GM18907 (cell line): ENCODE measurements around the gene FRYL.
A peak's percentile ranks its signal among the peaks of the same experiment; 100 is the strongest.
"Not testable (repeated sequence)": the region's sequence is repeated elsewhere in the genome, so short reads cannot be mapped to it uniquely, and the experiment has no call there.

Experiments
- ATAC-seq: cut with Tn5 transposase; IDR thresholded peaks from one replicate; pipeline ENCODE4 v1.9.1; 2021; ENCODE audit warnings: mild to moderate bottlenecking, moderate library complexity; ENCODE audit not compliant: unreplicated experiment

Gene FRYL

DNA sequence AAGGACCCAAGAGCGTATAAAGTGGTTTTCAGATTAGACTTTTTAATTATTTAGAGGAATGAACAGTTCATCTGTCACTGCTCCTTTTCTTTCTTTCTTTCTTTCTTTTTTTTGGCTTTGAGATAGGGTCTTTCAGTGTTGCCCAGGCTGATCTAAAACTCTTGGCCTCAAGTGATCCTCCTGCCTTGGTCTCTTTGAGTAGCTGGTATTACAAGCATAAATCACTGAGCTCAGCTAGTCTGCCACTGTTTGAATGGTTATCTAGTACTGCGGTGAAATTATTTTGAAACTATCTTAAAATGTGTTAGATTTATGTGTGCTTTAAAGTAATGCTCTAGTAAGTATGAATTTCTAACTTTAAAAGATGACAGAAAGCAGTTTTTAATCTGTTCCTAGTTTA, 6.5 kb upstream of the FRYL start:
- no peak for ATAC-seq

DNA sequence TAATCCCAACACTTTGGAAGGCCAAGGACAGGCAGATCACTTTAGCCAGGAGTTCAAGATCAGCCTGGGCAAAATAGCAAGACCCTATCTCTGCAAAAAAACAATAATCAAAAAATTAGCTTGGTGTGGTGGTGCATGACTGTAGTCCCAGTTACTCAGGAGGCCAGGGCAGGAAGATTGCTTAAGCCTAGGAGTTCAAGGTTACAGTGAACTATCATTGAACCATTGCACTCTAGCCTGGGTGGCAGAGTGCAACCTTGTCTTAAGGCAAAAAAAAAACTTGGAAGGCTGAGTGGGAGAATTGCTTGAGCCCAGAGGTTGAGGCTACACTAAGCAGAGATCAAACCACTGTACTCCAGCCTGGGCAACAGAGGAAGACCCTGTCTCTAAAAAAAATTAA, 5.2 kb upstream of the FRYL start:
- ATAC-seq, result no peak

DNA sequence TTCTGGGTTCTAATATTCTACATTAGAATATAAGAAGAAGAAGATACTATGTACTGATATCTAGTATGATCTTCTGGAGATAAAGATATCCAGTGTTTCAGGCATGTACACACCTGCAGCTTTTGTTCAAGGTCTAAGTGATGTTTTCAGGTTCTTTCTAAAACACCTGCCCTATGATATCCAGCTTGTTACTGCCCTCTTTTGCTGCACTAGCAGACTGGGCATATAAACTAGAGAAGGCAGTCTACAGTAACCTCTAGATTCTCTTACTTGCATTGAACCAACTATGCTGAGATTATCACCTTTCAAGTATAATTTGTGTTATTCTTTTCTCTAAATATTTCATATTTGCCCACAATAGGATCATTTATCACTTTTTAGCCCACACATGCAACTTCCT, 1.9 kb upstream of the FRYL start:
- ATAC-seq, result no peak

DNA sequence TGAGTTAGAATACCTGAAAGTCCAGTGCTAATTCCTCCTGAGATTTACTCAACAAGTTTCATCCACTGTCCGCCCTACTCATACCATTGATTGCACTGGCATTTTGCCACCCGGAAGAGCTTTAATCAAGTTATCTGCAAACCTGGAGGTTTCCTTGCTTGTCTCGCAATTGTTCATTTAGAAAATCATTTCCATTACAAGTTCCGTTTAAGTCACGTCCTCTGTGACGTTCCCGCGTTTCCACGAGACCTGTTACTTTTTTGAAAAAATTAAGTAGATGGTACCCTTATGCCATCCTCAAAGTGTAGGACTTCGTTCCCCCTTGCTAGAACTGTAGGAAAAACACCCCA, 761 bp upstream of the FRYL start:
- no peak for ATAC-seq

DNA sequence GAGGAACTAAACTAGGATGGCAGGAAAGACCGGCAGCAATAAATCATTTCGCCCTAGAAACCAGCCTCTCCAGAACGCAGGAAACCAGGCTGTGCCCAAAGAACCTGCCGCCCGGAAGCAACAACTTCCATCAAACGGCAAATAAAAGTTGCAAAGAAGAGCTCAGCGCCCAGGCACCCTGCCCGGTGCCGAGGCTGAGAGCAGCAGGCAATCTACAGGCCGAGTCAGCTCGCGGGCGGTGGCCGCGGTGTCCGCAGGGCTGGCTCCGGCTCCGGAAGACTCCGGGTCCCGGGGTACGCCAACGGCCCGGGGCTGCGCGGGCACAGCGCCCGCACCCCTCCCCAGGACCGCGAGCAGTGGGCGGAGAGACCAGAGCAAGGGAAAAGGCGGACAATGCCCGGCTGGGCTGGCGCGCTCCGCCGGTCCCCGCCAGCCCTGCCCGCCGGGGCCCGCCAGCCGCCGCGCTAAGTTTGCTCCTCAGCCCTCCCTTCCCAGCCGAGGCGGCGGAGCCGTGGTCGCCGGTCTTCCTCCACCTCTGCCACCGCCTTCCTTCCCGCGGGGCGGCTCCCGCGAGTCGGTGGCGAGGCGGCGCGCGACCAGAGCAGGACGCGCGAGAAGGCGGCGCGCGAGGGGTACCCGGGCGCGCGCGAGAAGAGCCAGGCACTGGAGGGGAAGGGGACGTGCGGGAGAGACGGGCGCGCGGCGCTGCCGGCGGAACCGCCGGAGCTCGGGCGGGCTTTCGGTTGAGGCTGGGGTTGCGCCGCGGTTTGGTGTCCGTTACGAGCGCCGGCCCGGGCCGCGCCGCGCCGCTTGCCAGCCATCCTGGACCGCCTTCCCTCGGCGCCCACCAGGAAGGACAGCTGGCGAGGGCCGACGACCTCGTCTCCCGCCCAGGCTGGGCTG, 733 bp downstream of the FRYL start:
- ATAC-seq, result peak; percentile 44

DNA sequence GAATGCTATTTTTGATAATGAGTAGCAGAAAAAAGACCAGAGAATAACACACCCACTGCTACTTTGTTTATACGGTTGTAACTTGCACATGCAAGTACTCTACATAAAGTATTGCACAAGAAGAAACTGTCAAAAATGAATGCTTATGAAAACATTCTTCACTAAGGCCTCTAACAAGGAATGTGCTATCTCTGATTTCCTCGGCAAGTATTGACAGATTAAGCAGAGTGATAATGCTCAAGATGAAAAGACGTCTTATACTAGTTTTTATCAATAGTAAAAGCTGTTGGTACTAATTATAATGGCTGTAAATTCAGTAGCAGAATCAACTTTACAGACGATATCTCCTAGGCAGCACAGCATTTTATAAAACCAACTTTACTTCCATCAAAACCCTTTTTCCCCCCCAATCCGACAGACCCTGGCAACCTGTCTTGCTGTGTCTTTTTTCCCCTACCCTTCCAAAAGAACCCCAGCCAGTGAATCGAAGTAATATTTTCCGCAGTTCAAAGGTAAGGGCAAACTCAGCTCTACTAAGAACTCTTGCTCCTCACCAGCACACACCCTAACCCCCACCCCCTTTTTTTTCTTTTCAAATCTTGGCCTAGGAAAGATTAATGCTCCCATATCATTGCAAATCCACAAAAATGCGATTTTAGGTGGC, 1.5 kb downstream of the FRYL start:
- ATAC-seq, result no peak

DNA sequence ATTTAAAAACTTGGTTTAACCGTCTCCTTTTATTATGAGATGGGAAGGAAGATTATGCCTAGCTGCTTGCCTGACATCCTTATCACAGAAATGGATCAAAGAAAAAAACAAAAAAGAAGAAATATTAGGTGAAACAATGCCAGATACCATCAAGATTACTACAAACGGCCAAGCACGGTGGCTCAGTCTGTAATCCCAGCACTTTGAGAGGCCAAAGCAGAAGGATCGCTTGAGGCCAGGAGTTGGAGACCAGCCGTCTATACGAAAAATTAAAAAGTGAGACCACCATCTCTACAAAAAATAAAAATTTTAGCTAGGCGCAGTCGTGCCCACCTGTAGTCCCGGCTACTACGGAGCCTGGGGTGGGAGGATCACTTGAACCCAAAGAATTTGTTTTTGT, 2.3 kb downstream of the FRYL start:
- no peak for ATAC-seq

DNA sequence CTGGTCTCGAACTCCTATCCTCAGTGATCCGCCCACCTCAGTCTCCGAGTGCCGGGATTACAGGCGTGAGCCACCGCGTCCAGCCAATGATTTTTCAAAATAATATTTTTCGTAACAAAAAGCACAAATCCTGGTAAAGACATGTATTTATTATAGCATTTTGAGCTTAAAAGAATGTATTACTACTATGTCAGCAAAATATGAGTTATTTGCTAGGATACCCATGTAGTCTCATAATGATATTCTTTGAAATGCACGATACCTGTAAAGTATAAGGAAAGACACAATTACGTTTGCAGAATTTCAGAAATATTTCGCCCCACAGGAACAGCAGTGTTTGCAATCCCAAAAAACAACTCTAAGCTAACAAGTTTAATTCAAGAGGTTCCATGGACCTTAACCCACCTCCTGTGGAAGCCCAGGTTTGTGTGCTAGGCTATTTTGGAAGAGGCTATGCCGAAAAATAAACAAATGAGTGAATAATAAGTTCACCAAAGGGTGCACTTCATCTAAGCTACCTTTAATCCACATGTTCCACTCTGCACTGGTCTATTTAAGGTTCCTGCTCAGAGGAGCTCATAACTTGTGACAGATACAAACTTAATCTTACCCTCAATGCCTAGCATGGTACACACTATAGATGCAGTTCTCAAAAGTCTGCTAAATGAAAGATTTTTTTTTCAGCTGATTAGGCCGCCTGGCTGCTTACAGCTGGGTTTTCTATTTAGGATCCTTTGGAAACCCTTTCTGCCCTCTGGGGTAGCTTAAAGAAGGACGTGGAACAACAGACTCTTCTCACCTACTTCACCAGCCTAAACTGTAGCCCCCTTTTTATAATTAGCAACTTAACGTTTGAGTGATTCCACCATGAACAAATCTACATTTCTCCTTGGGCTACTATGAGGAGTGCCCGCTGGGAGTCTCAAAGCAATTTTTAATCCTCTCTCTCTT, 5.0 kb downstream of the FRYL start:
- ATAC-seq, result no peak

DNA sequence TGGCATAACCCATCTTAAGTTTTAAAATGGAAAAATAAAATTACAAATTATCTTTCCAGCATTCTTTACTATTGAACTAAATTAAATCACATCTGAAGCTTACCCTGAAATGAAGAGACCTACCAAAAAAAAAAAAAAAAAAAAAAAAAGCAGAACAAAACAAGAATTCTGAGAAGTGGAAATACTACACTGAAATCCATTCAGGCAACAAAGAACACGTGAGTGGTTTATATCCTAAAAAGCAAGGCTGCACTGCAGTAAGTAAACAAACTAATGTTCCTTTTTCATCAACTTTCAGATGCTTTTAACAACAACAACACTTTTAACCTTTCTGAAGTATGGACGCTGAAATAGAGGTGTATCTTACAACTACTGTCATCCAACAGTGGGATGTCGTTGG, 7.5 kb downstream of the FRYL start:
- ATAC-seq, result no peak

DNA sequence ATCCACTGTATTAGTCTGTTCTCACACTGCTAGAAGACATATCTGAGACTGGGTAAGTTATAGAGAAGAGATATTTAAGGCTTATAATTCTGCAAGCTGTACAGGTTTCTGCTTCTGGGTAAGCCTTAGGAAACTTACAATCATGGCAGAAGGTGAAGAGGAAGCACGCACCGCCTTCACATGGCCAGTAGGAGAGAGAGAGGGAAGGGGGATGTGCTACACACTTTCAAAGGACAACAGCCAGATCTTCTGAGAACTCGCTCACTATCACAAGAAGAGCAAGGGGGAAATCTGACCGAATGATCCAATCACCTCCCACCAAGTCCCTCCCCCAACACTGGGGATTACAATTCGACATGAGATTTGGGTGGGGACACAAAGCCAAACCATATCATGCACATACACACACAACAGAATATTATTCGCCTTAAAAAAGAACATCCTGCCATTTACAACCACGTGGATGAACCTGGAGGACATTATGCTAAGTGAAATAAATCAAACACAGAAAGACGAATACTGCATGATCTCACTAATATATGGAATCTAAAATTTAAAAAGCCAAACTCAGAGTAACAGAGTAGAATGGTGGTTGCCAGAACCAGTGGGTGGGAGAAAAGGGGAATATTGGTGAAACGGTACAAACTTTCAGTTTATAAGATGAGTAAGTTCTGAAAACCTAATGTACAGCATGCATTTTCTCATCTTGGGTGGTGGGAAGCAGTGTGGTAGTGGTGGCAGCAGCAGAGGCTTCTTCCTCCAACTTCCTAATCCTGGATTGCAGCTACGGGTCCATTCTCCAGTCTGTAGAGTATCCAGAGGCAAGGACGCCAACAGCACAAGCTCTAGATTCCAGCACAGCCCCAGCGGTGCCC, 12.8 kb downstream of the FRYL start:
- ATAC-seq, result no peak

DNA sequence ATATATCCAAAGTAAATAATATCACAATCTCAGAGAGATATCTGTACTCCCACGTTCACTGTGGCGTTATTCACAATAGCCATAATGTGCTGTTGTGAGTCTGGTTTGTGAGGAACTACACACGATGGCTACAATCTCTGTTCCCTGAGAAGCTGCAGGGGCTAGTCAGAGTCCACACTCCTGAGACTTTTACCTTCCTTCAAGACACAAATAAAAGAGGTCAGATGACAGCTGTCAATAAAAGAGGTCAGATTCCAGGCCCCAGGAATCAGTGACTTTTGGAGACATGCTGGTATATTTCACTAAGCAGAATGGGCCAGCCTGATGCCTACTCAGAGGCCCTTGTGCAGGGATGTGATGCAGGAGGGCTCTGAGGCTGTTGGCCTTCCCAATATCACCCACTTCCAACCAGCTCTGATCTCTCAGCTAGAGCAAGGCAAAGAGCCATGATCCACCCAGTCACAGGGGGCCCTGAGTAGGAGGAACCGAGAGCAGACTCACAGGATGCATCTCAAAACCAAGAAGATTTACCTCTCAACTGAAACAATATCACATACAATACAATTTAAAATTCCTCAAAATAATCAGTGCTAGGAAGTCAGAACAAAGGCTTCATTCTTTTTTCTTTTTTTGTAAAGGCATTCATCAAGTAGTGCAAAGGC, 13.8 kb downstream of the FRYL start:
- no peak for ATAC-seq

DNA sequence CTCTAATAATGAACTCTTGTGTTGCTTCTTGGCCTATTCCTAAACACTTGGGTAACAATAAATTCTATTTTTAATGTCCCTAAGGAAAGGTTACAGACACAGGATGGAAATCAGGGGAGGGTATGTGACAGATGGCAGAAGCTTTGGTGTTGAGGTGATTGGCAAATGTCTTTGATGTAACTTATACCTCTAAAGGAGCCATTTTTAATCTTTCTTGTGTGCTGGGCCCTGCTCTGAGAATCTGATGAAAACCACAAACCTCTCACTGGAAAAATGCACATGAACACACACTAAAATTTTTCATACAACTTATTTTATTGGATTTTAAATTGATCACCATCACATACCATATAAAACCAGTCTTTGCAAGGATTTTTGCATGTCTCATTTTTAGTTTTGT, 17.7 kb downstream of the FRYL start:
- no peak for ATAC-seq

DNA sequence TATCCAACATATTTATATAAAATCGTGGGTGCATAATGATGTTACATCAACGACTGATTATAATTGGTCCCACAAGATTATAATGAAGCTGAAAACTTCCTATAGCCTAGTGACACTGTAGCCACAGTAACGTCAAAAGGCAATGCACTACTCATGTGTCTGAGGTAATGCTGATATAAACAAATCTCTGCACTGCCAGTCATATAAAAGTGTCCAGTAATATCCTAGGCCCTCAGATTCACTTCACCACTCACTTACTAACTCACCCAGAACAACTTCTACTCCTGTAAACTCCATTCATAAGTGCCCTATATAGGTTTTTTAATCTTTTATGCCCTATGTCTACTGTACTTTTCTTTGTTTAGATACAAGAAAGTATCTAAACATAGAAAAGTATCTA, 18.8 kb downstream of the FRYL start:
- no peak for ATAC-seq

DNA sequence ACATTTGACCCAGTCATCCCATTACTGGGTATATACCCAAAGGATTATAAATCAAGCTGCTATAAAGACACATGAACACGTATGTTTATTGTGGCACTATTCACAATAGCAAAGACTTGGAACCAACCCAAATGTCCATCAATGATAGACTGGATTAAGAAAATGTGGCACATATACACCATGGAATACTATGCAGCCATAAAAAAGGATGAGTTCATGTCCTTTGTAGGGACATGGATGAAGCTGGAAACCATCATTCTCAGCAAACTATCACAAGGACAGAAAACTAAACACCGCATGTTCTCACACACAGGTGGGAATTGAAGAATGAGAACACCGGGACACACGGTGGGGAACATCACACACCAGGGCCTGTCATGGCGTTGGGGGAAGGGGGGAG, 21.4 kb downstream of the FRYL start:
- not testable (repeated sequence) for ATAC-seq

DNA sequence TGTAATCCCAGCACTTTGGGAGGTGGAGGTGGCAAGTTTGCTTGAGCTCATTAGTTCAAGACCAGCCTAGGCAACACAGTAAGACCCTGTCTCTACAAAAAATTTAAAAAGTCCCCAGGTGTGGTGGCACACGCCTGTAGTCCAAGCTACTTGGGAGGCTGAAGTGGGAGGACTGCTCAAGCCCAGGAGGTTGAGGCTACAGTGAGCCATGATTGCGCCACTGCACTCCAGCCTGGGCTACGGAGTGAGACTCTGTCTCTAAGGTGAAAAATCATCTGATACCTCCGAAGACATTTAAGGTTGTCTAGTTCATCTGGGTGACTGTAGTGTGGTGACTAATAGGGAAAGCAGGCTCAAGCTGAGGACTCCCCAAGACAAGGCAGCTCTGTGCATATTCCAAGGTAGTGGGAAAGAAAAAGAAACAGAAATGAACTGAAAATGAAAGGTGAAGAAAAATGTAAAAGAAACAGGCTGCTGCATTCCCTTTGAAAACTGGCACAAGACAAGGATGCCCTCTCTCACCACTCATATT, 23.3 kb downstream of the FRYL start:
- ATAC-seq, result no peak

DNA sequence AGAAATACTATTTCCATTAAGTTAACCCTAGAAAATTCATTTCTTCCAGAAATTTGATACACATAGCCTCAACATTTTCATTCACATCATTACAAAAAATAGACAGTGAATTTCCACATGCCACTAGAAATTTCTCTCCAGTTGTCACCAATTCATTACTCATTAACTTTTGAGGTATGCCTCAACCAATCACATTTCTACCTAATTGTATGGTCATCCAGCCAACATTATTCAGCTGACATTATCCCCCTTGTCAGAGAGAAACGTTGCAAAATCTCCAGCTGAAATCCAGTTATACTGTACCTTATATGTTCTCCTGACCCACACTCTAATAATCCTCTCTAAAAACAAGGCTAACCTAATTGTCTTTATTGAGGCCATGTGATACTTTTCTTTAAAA, 24.8 kb downstream of the FRYL start:
- ATAC-seq, result no peak

DNA sequence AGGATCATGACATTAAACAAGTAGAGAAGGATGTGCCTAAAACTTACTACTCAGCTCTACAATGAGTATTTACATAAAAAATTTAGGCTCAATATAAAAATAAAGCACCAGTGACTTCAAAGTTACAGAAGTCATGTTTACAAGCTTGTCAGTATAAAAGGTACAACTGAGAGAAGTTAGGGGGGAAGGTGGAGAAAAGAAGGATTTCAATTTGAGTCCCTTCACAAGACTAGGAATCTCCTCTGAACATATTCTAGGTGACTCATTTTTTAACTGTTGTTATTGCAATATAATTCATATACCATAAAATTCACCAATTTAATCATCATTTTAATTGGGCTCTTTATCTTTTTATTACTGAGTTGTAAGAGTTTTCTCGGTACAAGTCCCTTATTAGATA, 26.9 kb downstream of the FRYL start:
- ATAC-seq, result no peak

DNA sequence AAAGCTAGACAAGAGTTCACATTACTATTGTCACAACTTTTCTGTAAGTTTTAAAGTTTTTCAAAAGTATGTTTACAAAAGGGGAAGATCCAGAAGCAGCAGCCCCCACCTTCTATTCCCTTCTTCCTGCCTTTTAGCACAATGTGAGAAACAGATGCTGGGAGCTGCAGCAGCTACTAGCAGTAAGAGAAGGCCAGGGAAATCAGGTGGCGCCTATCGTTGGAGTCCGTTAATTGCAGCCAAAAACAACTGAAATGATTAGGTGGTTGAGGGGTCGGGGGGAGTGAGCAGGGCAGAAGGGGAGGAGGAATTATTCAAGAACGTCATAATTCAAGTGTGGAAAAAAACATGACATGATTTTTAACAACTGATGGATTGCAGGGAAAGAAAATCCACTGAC, 27.4 kb downstream of the FRYL start:
- ATAC-seq, result no peak

DNA sequence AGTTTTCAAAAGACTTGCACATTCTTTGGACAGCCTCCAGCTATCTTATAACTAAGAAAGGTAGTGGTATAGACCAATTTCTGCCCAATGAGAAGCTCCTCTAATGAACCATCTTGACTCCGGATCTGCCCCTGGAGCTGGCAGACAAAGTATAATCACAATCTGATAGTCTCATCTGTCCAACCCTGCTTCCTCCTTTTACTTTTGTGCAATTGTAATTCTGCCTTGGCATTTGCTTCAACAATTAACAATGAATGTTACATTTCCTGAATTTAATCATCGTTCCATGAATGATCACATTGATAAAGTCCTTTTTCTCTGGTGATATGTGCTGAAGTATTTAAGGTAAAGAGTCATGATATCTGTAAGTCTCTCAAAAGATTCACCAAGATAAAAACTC, 27.8 kb downstream of the FRYL start:
- no peak for ATAC-seq
